ENCODE data around the gene DUT.

- TF ChIP-seq CTCF (IDR thresholded peaks at IDR 0.05): no peak
- no peak for TF ChIP-seq POLR2A (IDR thresholded peaks at IDR 0.05)
These were observed 61.1 kb downstream of the DUT start for GRCh38 chr15:48392356-48392755.

Measured in esophagus squamous epithelium (tissue), 4 donors.